ENCODE data around the gene TAT.

DNA sequence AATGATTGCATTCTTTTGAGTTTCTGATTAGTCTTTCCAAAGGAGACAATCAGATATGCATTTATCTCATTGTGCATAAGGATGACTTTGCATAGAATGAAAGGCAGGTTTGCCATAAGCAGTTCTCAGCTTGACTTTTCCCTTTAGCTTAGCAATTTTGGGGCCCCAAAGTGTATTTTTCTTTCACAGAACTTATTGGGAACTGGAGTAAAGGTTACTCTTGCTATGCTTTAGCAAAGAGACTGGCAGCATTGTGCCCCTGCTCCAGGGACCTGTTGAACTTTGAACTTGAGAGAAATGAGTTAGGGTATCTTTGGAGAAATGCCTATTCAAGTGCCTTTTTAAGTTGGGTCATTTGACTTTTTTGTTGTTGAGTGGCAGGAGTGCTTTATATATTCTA lies 17.0 kb downstream of the TAT start:
- TF ChIP-seq POLR2A (IDR thresholded peaks at IDR 0.05): no peak
- TF ChIP-seq, protein P1, sequence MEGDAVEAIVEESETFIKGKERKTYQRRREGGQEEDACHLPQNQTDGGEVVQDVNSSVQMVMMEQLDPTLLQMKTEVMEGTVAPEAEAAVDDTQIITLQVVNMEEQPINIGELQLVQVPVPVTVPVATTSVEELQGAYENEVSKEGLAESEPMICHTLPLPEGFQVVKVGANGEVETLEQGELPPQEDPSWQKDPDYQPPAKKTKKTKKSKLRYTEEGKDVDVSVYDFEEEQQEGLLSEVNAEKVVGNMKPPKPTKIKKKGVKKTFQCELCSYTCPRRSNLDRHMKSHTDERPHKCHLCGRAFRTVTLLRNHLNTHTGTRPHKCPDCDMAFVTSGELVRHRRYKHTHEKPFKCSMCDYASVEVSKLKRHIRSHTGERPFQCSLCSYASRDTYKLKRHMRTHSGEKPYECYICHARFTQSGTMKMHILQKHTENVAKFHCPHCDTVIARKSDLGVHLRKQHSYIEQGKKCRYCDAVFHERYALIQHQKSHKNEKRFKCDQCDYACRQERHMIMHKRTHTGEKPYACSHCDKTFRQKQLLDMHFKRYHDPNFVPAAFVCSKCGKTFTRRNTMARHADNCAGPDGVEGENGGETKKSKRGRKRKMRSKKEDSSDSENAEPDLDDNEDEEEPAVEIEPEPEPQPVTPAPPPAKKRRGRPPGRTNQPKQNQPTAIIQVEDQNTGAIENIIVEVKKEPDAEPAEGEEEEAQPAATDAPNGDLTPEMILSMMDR (IDR thresholded peaks at IDR 0.05): no peak

Measured in body of pancreas (tissue), 4 donors.